ENCODE results near the gene AGAP1. TPM values are rescaled to one million over a fixed set of nuclear protein-coding genes. Genes with fewer than 3 reads are reported as not detected.
"Not testable (repeated sequence)": the region's sequence is repeated elsewhere in the genome, so short reads cannot be mapped to it uniquely, and the experiment has no call there.

AGAP1 gene
- total RNA-seq, 1 donor from 2014 or later, result 23.5 TPM

DNA sequence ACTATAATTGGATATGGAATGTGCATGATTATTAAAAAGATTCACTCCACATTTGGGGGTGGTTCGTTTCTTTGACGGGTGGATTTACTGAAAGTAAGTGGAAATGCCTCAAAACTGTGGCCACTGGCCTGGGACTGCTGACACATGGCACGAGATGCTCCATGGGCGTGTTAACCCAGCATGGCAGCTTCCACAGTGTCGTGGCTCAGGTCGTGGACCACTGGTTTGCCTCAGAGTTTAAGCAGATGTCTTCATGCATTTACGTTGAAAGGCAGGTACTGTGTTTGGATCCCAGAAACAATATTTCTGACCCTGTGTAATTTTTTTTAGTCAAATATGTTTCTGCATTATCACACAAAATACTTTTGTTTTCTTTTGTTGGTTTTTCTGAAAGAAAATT, 432.4 kb downstream of the AGAP1 start:
- ATAC-seq, result no peak
- DNase-seq (ENCODE audit: missing footprints), result no peak
- intact Hi-C loops (cut with DNase I), result no loop called here

DNA sequence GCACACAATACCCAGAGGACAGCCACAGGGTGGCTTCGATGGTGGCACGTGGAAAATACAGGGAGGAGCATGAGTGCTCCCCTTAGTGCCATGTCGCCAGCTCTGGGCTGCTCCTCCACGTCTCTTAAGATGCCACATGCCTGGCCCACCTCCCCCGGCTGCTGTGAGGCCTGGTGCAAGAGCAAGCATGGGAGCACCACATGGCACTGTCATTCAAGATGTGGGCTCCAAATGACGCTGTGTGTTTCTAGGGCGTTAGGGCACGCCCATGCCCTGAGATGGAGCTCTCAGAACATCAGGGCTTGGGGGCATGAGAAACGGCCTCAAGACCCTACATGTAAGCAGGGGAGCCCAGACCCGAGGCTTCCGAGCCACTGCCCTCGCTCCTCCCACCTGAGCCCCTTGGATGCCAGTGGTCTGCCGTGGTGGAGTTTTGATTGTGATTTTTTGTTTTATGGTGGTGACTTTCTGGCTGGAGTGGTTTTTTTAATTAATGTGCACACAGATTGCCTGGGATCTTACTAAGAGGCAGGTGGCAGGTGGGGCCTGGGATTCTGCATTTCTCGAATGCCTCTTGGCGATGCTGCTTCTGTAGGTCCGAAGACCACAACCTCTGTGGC, 435.0 kb downstream of the AGAP1 start:
- DNase-seq (ENCODE audit: missing footprints) (no peak), ATAC-seq (no peak)
- intact Hi-C loops (cut with DNase I), result no loop called here

GRCh38 chr2:235930701-235931100, 436.9 kb downstream of the AGAP1 start:
- no peak for ATAC-seq
- no peak for DNase-seq (ENCODE audit: missing footprints)
- intact Hi-C loops (cut with DNase I), result no loop called here

DNA sequence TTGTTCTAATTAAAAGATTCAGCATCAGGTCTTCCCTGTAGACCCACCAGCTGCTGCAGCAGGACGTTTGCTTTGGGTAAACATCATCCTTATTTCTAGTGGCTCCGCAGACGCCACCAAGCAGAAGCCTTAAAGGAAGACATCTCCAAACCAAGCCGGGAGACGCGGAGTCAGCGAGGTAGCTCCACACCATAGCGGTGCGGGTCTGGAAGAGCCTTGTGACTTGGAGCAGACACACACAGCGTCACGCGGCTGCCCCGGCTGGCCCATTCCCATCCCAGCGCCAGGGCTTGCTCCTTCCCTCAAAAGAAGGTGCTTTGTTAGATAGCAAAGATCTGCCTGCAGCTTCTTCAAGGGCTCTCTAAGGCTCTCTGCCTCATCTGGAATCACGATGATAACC, 437.8 kb downstream of the AGAP1 start:
- DNase-seq (ENCODE audit: missing footprints) (no peak), ATAC-seq (no peak)
- intact Hi-C loops (cut with DNase I), result no loop called here

DNA sequence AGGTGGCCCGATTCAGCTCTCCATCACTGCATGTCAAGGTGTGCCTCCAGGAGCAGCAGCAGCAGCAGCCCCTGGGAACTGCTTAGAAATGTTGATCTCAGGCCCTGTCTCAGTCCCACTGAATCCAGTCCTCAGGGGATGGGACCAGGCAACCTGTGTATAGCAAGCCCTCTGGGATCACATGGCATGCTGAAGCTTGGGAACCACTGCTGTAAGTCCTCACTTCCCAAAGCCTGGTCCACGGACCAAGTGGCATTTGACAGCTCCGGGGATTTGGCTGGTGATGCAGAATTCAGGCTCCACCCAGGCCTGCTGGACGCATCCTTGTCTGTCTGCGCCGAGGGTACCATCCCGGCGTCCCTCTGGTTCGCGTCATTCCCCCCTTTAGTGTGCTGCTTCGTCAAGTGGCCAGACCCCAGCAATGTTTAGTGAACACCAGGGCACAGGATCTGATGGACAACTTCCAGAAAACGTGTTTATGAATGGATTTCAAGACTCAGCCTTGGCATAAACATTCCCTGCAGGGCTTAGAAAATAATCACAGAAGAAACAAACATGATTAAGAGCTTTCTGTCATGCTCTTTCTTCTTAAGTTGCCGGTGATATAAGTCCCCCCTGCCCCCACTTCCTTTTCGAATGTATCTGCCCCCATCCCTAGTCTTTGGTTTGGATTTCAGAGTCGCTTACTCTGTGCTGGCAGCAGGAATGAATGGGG, 440.4 kb downstream of the AGAP1 start:
- no peak for DNase-seq (ENCODE audit: missing footprints)
- ATAC-seq, result no peak
- intact Hi-C loops (cut with DNase I), result no loop called here

DNA sequence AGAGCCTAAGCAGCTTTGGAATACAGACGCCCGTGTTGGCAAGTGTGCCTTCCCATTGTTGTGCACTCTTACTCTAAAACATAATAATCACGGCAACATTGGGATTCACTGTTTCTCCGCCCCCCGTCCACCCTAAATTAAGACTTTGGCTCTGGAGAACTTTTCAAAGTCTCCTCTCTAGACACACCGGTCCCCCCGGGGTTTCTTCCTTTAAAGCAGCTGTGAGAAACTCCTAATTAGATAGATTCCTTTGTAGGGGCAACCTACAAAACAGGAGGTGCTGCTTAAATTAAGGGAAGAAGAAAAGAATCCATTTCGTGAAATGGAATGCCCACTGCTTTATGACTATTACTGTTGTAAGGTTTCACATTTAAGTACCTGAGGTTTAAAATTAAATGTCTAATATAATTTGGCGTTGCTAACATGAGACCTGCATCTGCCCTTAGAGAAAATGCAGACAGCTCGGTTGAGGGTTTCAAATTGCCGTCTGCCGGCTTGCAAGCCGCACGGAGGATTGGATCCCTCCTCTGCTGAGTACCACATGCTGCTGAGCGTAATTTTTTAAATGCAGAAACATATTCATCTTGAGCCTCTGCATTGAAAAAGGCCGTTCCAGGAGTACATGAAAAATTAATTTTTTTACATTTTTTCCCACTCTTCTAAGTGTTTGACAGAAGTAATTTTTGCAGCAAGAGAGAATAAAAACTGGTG, 441.1 kb downstream of the AGAP1 start:
- ATAC-seq, result no peak

GRCh38 chr2:235935773-235936172, 441.9 kb downstream of the AGAP1 start:
- ATAC-seq (no peak), DNase-seq (ENCODE audit: missing footprints) (no peak)
- intact Hi-C loops (cut with DNase I), result no loop called here

More for the DNA sequence above, 441.1 kb downstream of the AGAP1 start:
- intact Hi-C loops (cut with DNase I), result no loop called here
- no peak for DNase-seq (ENCODE audit: missing footprints)

DNA sequence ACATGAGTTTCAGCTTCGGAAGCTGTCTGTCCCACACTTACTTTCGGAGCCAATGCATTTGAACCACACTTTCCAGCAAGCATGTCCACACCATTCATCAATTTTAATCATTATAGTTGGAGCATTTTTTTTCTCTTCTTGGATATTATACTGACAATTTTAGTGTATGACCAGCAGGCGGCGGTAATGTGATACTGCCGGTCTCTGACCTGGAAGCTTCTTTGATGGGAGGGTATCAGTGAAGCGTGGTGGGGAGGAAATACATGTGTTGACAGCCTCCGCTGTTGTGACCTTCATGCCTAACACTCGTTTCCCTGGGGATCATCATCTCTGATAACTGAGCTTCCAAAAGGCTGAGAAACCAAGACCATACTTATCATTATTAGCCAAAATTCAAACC, 442.6 kb downstream of the AGAP1 start:
- no peak for DNase-seq (ENCODE audit: missing footprints)
- intact Hi-C loops (cut with DNase I), result no loop called here
- ATAC-seq, result no peak

- intact Hi-C loops (cut with DNase I), result no loop called here
- ATAC-seq (no peak), DNase-seq (ENCODE audit: missing footprints) (no peak)
Measured at GRCh38 chr2:235937087-235937486, 443.2 kb downstream of the AGAP1 start.

- DNase-seq (ENCODE audit: missing footprints), result no peak
- intact Hi-C loops (cut with DNase I), result no loop called here
- ATAC-seq, result no peak
Measured at GRCh38 chr2:235937526-235937925, 443.7 kb downstream of the AGAP1 start.

DNA sequence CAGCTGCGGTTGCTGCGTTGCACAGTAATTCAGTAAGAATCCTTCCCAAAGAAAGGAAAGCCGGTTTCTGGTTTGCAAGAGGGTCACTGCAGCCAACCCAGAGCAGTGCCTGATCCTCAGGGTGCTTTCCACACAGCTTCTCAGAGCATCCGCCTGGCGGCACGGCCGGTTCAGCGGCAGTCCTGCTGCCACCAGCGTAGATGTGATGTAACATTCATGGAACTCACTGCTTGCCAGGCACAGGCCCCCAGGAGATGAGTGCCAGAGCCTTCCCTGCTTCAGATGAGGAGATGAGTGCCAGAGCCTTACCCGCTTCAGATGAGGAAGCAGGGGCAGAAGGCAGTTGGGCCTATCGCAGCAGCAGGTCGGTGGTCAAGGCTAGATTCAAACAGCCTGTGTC, 444.1 kb downstream of the AGAP1 start:
- intact Hi-C loops (cut with DNase I), result no loop called here
- DNase-seq (ENCODE audit: missing footprints), result no peak
- no peak for ATAC-seq

- ATAC-seq, result no peak
- intact Hi-C loops (cut with DNase I), result no loop called here
- DNase-seq (ENCODE audit: missing footprints), result no peak
Measured at GRCh38 chr2:235938611-235939010, 444.8 kb downstream of the AGAP1 start.

- intact Hi-C loops (cut with DNase I), result no loop called here
- no peak for DNase-seq (ENCODE audit: missing footprints)
- ATAC-seq, result no peak
Measured at GRCh38 chr2:235939471-235939870, 445.6 kb downstream of the AGAP1 start.

- peak; percentile 75 for ATAC-seq
- intact Hi-C loops (cut with DNase I), result no loop called here
- no peak for DNase-seq (ENCODE audit: missing footprints)
Measured at GRCh38 chr2:235940330-235940729, 446.5 kb downstream of the AGAP1 start.

GRCh38 chr2:235944591-235944990, 450.7 kb downstream of the AGAP1 start:
- DNase-seq (ENCODE audit: missing footprints) (no peak), ATAC-seq (no peak)
- intact Hi-C loops (cut with DNase I), result no loop called here

GRCh38 chr2:235945608-235946140, 451.8 kb downstream of the AGAP1 start:
- intact Hi-C loops (cut with DNase I), result no loop called here
- DNase-seq (ENCODE audit: missing footprints), result no peak
- no peak for ATAC-seq

GRCh38 chr2:235946590-235946989, 452.7 kb downstream of the AGAP1 start:
- DNase-seq (ENCODE audit: missing footprints) (no peak), ATAC-seq (no peak)
- intact Hi-C loops (cut with DNase I), result no loop called here

DNA sequence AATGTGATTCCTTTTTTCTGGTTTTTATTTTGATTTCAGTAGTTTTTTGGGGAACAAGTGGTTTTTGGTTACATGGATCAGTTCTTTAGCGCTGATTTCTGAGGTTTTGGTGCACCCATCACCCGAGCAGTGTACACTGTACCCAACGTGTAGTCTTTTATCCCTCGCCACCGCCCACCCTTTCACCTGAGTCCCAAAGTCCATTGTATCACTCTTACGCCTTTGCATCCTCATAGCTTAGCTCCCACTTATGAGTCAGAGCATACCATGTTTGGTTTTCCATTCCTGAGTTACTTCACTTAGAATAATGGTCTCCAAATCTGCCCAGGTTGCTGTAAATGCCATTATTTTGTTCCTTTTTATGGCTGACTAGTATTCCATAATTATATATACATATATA, 453.2 kb downstream of the AGAP1 start:
- ATAC-seq; intact Hi-C loops (cut with DNase I); DNase-seq (ENCODE audit: missing footprints): not testable (repeated sequence)

DNA sequence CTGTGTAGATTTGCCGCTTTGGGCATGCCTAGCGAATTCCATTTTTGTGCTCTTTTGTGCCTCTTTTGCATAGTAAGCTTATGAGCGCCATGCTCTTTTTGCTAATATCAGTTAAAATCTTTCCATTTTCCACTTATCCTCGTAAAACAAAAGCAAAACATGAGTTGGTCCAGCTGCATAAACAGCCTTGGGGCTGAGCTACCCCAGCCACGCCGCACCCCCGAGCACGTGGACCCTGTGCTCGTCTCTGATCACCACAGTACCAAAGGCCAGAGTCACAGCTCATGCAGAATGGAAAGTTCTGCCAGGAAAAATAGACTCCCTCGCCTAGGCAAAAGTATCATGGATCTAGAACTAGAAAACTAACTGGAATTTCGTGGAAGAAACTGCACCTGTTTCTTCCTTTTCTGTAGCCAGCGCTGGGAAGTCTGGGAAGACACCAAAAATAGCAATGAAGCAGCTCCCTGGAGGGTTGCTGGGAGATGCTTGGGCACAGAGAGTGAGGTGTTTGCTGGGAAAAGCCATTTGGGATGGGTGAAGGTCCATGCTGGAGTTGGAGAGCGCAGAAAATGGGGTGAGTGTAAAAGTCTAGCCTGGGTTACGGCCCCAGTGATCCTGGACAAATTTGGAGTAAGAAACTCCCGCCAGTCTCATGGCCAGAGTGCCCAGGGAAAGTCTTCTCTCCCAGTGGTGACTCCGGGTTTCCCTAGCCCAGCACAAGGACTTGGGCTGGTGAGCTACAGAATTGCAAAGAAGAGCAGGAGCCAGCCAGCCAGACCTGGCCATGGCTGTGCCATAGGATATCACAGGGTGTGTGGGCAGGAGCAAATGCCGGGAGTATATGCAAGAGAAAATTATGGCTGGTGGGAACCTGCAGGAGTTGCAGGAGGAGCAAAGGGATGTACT, 456.0 kb downstream of the AGAP1 start:
- intact Hi-C loops (cut with DNase I), result no loop called here
- no peak for DNase-seq (ENCODE audit: missing footprints)
- ATAC-seq, result no peak

Data from Right ventricle myocardium inferior (tissue), 1 donor.